Osteocyte (in vitro differentiated cells): Measurements from ENCODE around the gene STIP1. TPM values are rescaled to one million over a fixed set of nuclear protein-coding genes. Genes with fewer than 3 reads are reported as not detected.

Experiments used
- DNase-seq: peaks from one replicate; pipeline ENCODE4 v3.0.0; 2021; ENCODE audit warnings: mixed read lengths; ENCODE audit not compliant: unreplicated experiment; ENCODE audit errors: extremely low spot score
- H3K27ac Mint-ChIP-seq: one replicate; pipeline ENCODE4 v1.8.0; 2021; ENCODE audit warnings: mild to moderate bottlenecking, mixed read lengths; ENCODE audit not compliant: unreplicated experiment
- H3K27me3 Mint-ChIP-seq: one replicate; pipeline ENCODE4 v1.8.0; 2021; ENCODE audit warnings: mixed read lengths; ENCODE audit not compliant: unreplicated experiment
- H3K36me3 Mint-ChIP-seq: one replicate; pipeline ENCODE4 v1.8.0; 2021; ENCODE audit warnings: mixed read lengths; ENCODE audit not compliant: unreplicated experiment
- H3K4me1 Mint-ChIP-seq: one replicate; pipeline ENCODE4 v1.8.0; 2021; ENCODE audit warnings: mixed read lengths; ENCODE audit not compliant: unreplicated experiment
- H3K4me3 Mint-ChIP-seq: one replicate; pipeline ENCODE4 v1.8.0; 2021; ENCODE audit warnings: mild to moderate bottlenecking, moderate library complexity, mixed read lengths; ENCODE audit not compliant: unreplicated experiment
- H3K9me3 Mint-ChIP-seq: one replicate; pipeline ENCODE4 v1.8.0; 2021; ENCODE audit warnings: mixed read lengths; ENCODE audit not compliant: unreplicated experiment
- total RNA-seq: library from RNA; stranded (reverse); gene quantifications from 2 replicates; pipeline ENCODE4 v1.2.1, GENCODE V29; 2021
- TF ChIP-seq, protein P1 (sequence below): fragments of 200-600 bp; sonication (generic); IDR thresholded peaks from 2 replicates; pipeline ENCODE4 v1.5.0; 2021; ENCODE audit warnings: antibody characterized with exemption, mild to moderate bottlenecking, moderate library complexity

Gene STIP1
- total RNA-seq, 1 donor from 2014 or later, result 109 TPM

DNA sequence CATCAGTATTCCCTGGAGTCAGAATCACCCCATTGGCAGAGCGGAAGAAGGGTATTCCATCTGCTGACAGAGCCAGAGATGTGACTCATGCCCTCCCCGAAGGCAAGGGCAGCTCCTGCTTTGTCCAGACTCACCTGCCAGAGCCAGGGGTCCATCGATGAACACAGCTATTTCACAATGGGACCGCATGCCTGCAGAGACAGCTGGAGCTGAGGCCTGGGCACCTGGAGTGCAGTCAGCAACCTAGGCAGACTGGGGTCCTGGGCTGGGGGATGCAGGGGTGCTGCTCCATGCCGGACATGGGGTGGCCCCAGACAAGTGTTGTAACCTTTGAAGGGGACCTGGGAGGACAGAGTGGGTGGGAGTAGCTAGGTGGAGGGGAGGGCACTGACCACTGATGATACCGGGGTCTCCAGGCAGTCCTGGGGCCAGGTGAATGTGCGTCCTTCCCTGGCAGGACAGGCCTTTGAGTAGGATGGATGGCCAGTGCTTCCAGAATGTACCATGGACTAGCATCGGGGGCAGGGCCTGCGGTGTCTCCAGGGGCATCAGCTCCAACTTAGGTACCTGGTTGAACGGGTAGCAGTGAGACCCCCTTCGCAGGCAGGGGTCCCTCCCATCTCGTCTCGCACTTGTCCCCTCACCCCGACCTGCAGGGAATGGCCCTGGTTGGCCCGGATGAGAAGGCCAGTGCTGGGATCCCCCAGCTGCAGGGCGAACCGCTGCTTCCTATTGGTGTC lies 38.4 kb downstream of the STIP1 start:
- DNase-seq, result no peak
- TF ChIP-seq, protein P1, sequence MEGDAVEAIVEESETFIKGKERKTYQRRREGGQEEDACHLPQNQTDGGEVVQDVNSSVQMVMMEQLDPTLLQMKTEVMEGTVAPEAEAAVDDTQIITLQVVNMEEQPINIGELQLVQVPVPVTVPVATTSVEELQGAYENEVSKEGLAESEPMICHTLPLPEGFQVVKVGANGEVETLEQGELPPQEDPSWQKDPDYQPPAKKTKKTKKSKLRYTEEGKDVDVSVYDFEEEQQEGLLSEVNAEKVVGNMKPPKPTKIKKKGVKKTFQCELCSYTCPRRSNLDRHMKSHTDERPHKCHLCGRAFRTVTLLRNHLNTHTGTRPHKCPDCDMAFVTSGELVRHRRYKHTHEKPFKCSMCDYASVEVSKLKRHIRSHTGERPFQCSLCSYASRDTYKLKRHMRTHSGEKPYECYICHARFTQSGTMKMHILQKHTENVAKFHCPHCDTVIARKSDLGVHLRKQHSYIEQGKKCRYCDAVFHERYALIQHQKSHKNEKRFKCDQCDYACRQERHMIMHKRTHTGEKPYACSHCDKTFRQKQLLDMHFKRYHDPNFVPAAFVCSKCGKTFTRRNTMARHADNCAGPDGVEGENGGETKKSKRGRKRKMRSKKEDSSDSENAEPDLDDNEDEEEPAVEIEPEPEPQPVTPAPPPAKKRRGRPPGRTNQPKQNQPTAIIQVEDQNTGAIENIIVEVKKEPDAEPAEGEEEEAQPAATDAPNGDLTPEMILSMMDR, result no peak
- no peak overlapping the region for H3K27ac Mint-ChIP-seq
- H3K9me3 Mint-ChIP-seq, result no peaks in the 10 kb centered on the region
- peaks cover 23% of the 10 kb centered on the region for H3K4me1 Mint-ChIP-seq
- H3K36me3 Mint-ChIP-seq, result no peaks in the 10 kb centered on the region
- peak overlapping the region; percentile 81 for H3K4me3 Mint-ChIP-seq
- H3K27me3 Mint-ChIP-seq, result no peaks in the 10 kb centered on the region

DNA sequence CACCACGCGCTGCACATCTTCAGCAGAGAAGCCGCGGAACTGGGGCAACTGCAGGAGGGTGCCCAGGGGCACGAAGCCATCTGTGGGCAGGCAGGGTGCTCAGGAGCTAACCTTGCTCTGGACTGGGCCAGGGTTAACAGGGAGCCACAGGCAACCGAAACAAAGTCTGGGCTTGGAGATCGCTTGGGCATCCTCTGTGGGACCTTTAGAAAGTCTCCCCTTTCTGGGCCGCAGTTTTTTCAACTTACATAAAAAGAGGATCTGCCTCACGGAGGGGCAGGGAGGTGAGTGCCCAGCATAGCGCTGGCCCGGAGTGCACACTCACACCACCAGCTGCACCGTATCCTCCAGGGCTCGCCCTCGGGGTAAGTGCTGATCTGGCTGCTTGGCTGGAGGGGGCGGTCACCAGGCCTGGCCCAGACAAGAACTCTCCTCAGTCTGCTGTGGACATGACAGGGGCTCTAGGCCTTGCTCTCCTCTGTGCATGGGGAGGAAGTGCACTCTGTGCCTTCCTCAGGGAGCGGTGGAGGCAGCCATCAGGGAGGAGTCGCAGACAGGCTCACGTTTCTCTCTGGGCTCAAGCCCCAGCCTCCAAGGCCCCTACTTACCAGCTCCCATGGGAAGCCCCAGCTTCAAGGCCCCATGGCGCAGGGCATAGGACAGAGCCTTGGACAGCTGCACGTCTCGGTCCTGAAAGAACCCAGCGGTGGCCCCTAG lies 39.1 kb downstream of the STIP1 start:
- Mint-ChIP-seq H3K27me3 (no peaks in the 10 kb centered on the region), H3K4me1 (peaks cover 30% of the 10 kb centered on the region), H3K36me3 (no peaks in the 10 kb centered on the region), H3K4me3 (peak overlapping the region; percentile 81), H3K27ac (peak overlapping the region; percentile 54), H3K9me3 (no peaks in the 10 kb centered on the region)
- DNase-seq, result no peak
- TF ChIP-seq, protein P1, result no peak

DNA sequence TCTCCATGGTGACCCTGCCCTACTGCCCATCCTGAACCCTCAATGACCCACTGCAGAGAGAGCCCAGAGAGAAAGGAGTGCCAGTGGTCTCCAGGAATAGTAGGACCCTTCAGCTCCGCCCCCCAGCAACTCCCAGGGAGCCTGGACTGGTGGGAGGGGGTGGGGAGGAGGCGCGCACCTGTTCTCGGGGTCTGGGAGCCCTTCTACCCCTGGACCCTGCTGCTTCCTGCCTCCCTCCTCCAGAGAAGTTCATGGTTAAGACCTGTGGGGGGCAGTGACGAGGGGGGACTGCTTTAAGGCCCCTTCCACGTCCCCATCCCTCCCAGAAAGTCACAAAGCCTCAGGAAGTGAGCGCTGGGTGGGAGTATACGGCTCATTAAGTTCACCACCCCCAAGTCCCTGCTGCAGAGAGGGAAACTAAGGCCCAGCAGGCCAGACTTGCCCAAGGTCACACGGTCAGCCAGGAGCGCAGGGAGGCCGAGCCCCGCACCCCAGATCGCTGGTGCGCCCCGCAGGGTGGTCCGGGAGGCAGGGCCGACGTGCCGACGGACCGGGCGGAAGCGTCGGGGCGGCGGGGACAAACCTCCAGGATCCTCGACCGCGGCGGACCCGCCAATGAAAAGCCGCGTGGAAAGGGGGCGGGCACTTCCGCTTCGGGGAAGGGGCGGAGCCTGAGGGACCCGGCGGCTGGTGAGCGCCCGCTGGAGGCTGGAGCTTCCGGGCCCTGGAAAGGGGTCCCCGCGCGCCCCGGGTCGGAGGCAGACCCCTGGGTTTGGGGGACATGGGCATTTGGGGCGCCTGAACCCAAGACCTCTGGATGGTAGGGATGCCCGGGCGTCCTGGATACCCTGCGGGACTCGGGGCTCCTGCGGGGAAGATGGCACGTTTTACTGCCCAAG lies 39.9 kb downstream of the STIP1 start, which contains the start of the genes NUDT22 and TRPT1:
Gene NUDT22, plus strand, starts transcription at position 667 of the 899 bp plus-strand sequence. CDS start 379 bp downstream, outside the sequence.
Gene TRPT1, minus strand, starts transcription at position 579 of the 899 bp plus-strand sequence. Its CDS starts 326 bp downstream, at position 253.
- H3K4me1 Mint-ChIP-seq, result peaks cover 32% of the 10 kb centered on the region
- peak; percentile 96 for DNase-seq
- H3K27me3 Mint-ChIP-seq, result no peaks in the 10 kb centered on the region
- TF ChIP-seq, protein P1, result no peak
- peak within 1 kb of the TSS; percentile 74 for H3K27ac Mint-ChIP-seq
- no peaks in the 10 kb centered on the region for H3K36me3 Mint-ChIP-seq
- H3K9me3 Mint-ChIP-seq, result no peaks in the 10 kb centered on the region
- peak within 1 kb of the TSS; percentile 81 for H3K4me3 Mint-ChIP-seq

DNA sequence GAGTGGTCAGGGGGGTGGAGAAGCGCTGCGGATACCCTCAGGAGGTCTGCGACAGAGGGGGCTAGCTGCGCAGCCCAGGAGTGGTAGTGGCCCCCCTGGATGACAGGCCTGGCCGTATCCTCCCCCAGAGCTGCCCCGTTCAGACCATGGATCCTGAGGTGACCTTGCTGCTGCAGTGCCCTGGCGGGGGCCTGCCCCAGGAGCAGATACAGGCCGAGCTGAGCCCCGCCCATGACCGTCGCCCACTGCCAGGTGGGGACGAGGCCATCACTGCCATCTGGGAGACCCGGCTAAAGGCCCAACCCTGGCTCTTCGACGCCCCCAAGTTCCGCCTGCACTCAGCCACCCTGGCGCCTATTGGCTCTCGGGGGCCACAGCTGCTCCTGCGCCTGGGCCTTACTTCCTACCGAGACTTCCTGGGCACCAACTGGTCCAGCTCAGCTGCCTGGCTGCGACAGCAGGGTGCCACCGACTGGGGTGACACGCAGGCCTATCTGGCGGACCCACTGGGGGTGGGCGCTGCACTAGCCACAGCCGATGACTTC lies 40.6 kb downstream of the STIP1 start:
- Mint-ChIP-seq H3K27ac (peak overlapping the region; percentile 64), H3K36me3 (no peaks in the 10 kb centered on the region), H3K4me3 (peak overlapping the region; percentile 81), H3K27me3 (no peaks in the 10 kb centered on the region), H3K9me3 (no peaks in the 10 kb centered on the region), H3K4me1 (peaks cover 37% of the 10 kb centered on the region)
- TF ChIP-seq, protein P1, result no peak
- no peak for DNase-seq
